B cell (primary cell): ENCODE results near the gene BRSK2. TPM values are rescaled to one million over a fixed set of nuclear protein-coding genes. Genes with fewer than 3 reads are reported as not detected.

ENCODE experiments used
- ATAC-seq: fragments of 200-7000 bp; cut with Tn5 transposase; one replicate; pipeline ENCODE4 v1.10.0; 2021; ENCODE audit warnings: low read depth, mild to moderate bottlenecking, moderate number of reproducible peaks, moderate library complexity
- CTCF ChIA-PET: fragments of 350-600 bp; sonication (Branson Sonifier 250); formaldehyde crosslinking; loops from one replicate; lab custom pipeline; 2021; ENCODE audit warnings: antibody characterized with exemption, inconsistent platforms; lab: Charles Lee
- POLR2A ChIA-PET: fragments of 350-600 bp; sonication (Branson Sonifier 250); formaldehyde crosslinking; loops from one replicate; lab custom pipeline; 2021; ENCODE audit warnings: antibody characterized with exemption; lab: Charles Lee
- DNase-seq: peaks from one replicate; pipeline ENCODE4 v3.0.0; 2013
- H2AFZ ChIP-seq: 2 replicates; pipeline ENCODE4 v1.6.1; 2012; ENCODE audit warnings: mild to moderate bottlenecking, low read depth, low read length; ENCODE audit not compliant: insufficient read depth, poor library complexity, severe bottlenecking
- H3K27ac ChIP-seq, 2 donors: 1 replicate in 1 of 2; 2 replicates in 1 of 2; pipeline ENCODE4 v1.5.1; 2012 to 2013; ENCODE audit warnings: low read length in 2 of 2, mild to moderate bottlenecking in 2 of 2, moderate library complexity in 1 of 2
- H3K27me3 ChIP-seq, 4 experiments: fragments of 200-600 bp in 1 of 4; sonication (generic) in 1 of 4; replicated peaks in 1 of 4; 1 replicate in 2 of 4; 2 replicates in 2 of 4; pipeline versions ENCODE4 v1.6.1 to v1.7.0; 2013 to 2016; ENCODE audit warnings: low read length in 3 of 4, mild to moderate bottlenecking in 2 of 4, mixed read lengths in 1 of 4, moderate library complexity in 1 of 4; ENCODE audit not compliant: insufficient read depth in 4 of 4, control insufficient read depth in 3 of 4; ENCODE audit errors: control extremely low read depth in 1 of 4
- H3K36me3 ChIP-seq, 2 experiments: replicated peaks in 1 of 2; 1 replicate in 1 of 2; 2 replicates in 1 of 2; pipeline versions ENCODE4 v1.6.1 to v1.7.1; 2013; ENCODE audit warnings: low read length in 1 of 2; ENCODE audit not compliant: insufficient read depth in 2 of 2, control insufficient read depth in 1 of 2; ENCODE audit errors: control extremely low read depth in 1 of 2, extremely low read depth in 1 of 2
- H3K4me1 ChIP-seq, 2 donors: fragments of 200-600 bp in 1 of 2; sonication (generic) in 1 of 2; 1 replicate in 1 of 2; 2 replicates in 1 of 2; pipeline versions ENCODE4 v1.5.1 to v1.6.1; 2013 to 2017; ENCODE audit warnings: low read length in 2 of 2; ENCODE audit not compliant: control insufficient read depth in 2 of 2, insufficient read depth in 2 of 2
- H3K4me2 ChIP-seq: replicated peaks from 2 replicates; pipeline ENCODE3; 2012; ENCODE audit warnings: mild to moderate bottlenecking, low read depth, low read length; ENCODE audit not compliant: poor library complexity, severe bottlenecking
- H3K4me3 ChIP-seq, 5 experiments: fragments of 200-600 bp in 1 of 5; sonication (generic) in 1 of 5; 1 replicate in 3 of 5; 2 replicates in 2 of 5; pipeline versions ENCODE4 v1.5.1 to v1.7.0; 2011 to 2016; ENCODE audit warnings: low read length in 4 of 5, mild to moderate bottlenecking in 4 of 5, low read depth in 2 of 5, control low read depth in 1 of 5, moderate library complexity in 1 of 5; ENCODE audit not compliant: insufficient read depth in 1 of 5; ENCODE audit errors: control extremely low read depth in 1 of 5, extremely low read depth in 1 of 5
- H3K79me2 ChIP-seq: fragments of 200-600 bp; sonication (generic); one replicate; pipeline ENCODE4 v1.6.0; 2016; ENCODE audit warnings: low read length; ENCODE audit not compliant: control insufficient read depth, insufficient read depth
- H3K9ac ChIP-seq: fragments of 200-600 bp; sonication (generic); 2 replicates; pipeline ENCODE4 v1.6.1; 2017; ENCODE audit warnings: mild to moderate bottlenecking, low read length, moderate library complexity
- H3K9me3 ChIP-seq, 3 donors: one replicate each; pipeline versions ENCODE4 v1.6.1 to v1.7.1; 2013; ENCODE audit warnings: low read length in 2 of 3; ENCODE audit not compliant: control insufficient read depth in 2 of 3, insufficient read depth in 1 of 3; ENCODE audit errors: control extremely low read depth in 1 of 3
- H4K20me1 ChIP-seq: 2 replicates; pipeline ENCODE4 v1.6.0; 2012; ENCODE audit warnings: mild to moderate bottlenecking, low read length; ENCODE audit not compliant: insufficient read depth, control insufficient read depth, poor library complexity, severe bottlenecking
- H3K27ac Mint-ChIP-seq: one replicate; pipeline ENCODE4 v1.8.0; 2021; ENCODE audit warnings: mixed read lengths
- H3K27me3 Mint-ChIP-seq: one replicate; pipeline ENCODE4 v1.8.0; 2021; ENCODE audit warnings: mixed read lengths
- H3K4me1 Mint-ChIP-seq: one replicate; pipeline ENCODE4 v1.8.0; 2021; ENCODE audit warnings: mixed read lengths
- H3K4me3 Mint-ChIP-seq: one replicate; pipeline ENCODE4 v1.8.0; 2021; ENCODE audit warnings: mixed read lengths
- H3K9me3 Mint-ChIP-seq: one replicate; pipeline ENCODE4 v1.8.0; 2022; ENCODE audit warnings: mixed read lengths; ENCODE audit not compliant: insufficient read depth
- CTCF ChIP-seq: fragments of 200-600 bp; IDR thresholded peaks from one replicate; pipeline ENCODE4 v1.8.0; 2022; ENCODE audit warnings: antibody characterized with exemption, mild to moderate bottlenecking
- EZH2 ChIP-seq: IDR thresholded peaks from 2 replicates; pipeline ENCODE4 v1.6.1; 2012; ENCODE audit warnings: borderline replicate concordance, low read depth, mild to moderate bottlenecking, moderate library complexity, low read length; ENCODE audit not compliant: insufficient read depth, poor library complexity, severe bottlenecking
- WGBS: methylation state at CpG from one replicate; pipeline ENCODE4 v1.1.5; 2013; ENCODE audit warnings: missing lambda C conversion rate; ENCODE audit not compliant: insufficient coverage; 5-methylcytosine and 5-hydroxymethylcytosine counted together
- intact Hi-C: fragments of 100-400 bp; cut with micrococcal nuclease; formaldehyde crosslinking; loops from one replicate; pipeline ENCODE4 v1.10.0; 2022
- polyA plus RNA-seq: library from polyadenylated mRNA; depleted of rRNA; stranded (reverse); fragments of >200 nt; gene quantifications from 2 replicates; pipeline ENCODE4 v1.2.3, GENCODE V29; 2012
- total RNA-seq, 2 donors: library from RNA; stranded (reverse); fragments of 120-200 nt in 1 of 2; gene quantifications; 1 replicate in 1 of 2; 2 replicates in 1 of 2; pipeline versions ENCODE4 v1.2.3 to v1.2.4, GENCODE V29; 2013 to 2022

The BRSK2 gene
- total and polyA plus RNA-seq, 2 donors (not counting 1 experiment from before 2014, with no cell fraction given): 0.51 to 0.79 TPM

GRCh38 chr11:1476940-1477736 is 87.4 kb downstream of the BRSK2 start:
- H3K27ac ChIP-seq: no peak overlapping the region
- H4K20me1 ChIP-seq: peaks cover 32% of the 10 kb centered on the region
- no peaks in the 10 kb centered on the region for H3K27me3 ChIP-seq
- H2AFZ ChIP-seq: no peak overlapping the region
- no peaks in the 10 kb centered on the region for H3K4me1 ChIP-seq
- no peaks in the 10 kb centered on the region for H3K9me3 ChIP-seq
- no peak overlapping the region for H3K4me3 Mint-ChIP-seq
- H3K27me3 Mint-ChIP-seq: no peaks in the 10 kb centered on the region
- ChIA-PET POLR2A (no interaction called here), CTCF (no interaction called here)
- H3K4me3 ChIP-seq: no peak overlapping the region
- no peak overlapping the region for H3K27ac Mint-ChIP-seq
- ATAC-seq (no peak), DNase-seq (no peak)
- H3K4me1 Mint-ChIP-seq: no peaks in the 10 kb centered on the region
- no peak overlapping the region for H3K4me2 ChIP-seq
- WGBS: 95% methylated on average over 18 of the region's 20 CpGs
- H3K79me2 ChIP-seq: no peaks in the 10 kb centered on the region
- no peak overlapping the region for H3K9ac ChIP-seq
- H3K9me3 Mint-ChIP-seq: no peaks in the 10 kb centered on the region
- peaks cover 0 to 68% of the 10 kb centered on the region in 2 experiments for H3K36me3 ChIP-seq
- TF ChIP-seq EZH2 (no peak), CTCF (no peak)
- intact Hi-C loops: no loop called here

- no peaks in the 10 kb centered on the region for H3K4me1 ChIP-seq
- H3K27ac ChIP-seq: no peak overlapping the region
- peaks cover 41% of the 10 kb centered on the region for H4K20me1 ChIP-seq
- CTCF ChIA-PET: no interaction called here
- H3K4me1 Mint-ChIP-seq: no peaks in the 10 kb centered on the region
- TF ChIP-seq CTCF (no peak), EZH2 (no peak)
- no peaks in the 10 kb centered on the region for H3K79me2 ChIP-seq
- H3K4me3 Mint-ChIP-seq: no peak overlapping the region
- POLR2A ChIA-PET: no interaction called here
- DNase-seq (no peak), ATAC-seq (no peak)
- no peak overlapping the region for H3K27ac Mint-ChIP-seq
- no peak overlapping the region for H3K9ac ChIP-seq
- no peak overlapping the region for H3K4me3 ChIP-seq
- H3K4me2 ChIP-seq: no peak overlapping the region
- intact Hi-C loops: no loop called here
- no peaks in the 10 kb centered on the region for H3K27me3 Mint-ChIP-seq
- peaks cover 0 to 62% of the 10 kb centered on the region in 2 experiments for H3K36me3 ChIP-seq
- 96% methylated on average over 12 of the region's 13 CpGs for WGBS
- H3K9me3 ChIP-seq: no peaks in the 10 kb centered on the region
- no peaks in the 10 kb centered on the region for H3K27me3 ChIP-seq
- no peaks in the 10 kb centered on the region for H3K9me3 Mint-ChIP-seq
- no peak overlapping the region for H2AFZ ChIP-seq
These were observed 88.3 kb downstream of the BRSK2 start for GRCh38 chr11:1478011-1478410.
